Measurements from ENCODE around the gene RNF145.

DNA sequence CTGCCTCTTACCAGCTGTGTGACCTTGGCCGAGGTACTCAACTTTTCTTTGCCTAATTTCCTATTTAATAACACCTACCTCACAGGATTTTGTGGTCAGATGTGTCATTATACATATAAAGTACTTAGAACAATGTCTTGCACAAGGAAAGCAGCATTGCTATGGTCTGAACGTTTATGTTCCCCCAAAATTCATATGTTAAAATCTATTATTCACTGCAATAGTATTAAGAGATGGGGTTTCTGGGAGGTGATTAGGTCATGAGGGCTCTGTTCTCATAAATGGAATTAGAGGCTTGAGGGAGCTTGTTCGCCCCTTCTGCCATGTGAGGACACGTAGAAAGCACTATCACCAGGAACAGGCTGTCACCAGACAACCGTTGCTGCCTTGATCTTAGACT is 10.9 kb upstream of the RNF145 start:
- TF ChIP-seq, protein P1, sequence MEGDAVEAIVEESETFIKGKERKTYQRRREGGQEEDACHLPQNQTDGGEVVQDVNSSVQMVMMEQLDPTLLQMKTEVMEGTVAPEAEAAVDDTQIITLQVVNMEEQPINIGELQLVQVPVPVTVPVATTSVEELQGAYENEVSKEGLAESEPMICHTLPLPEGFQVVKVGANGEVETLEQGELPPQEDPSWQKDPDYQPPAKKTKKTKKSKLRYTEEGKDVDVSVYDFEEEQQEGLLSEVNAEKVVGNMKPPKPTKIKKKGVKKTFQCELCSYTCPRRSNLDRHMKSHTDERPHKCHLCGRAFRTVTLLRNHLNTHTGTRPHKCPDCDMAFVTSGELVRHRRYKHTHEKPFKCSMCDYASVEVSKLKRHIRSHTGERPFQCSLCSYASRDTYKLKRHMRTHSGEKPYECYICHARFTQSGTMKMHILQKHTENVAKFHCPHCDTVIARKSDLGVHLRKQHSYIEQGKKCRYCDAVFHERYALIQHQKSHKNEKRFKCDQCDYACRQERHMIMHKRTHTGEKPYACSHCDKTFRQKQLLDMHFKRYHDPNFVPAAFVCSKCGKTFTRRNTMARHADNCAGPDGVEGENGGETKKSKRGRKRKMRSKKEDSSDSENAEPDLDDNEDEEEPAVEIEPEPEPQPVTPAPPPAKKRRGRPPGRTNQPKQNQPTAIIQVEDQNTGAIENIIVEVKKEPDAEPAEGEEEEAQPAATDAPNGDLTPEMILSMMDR (IDR thresholded peaks at IDR 0.05): no peak
- no peak for TF ChIP-seq POLR2AphosphoS5 (IDR thresholded peaks at IDR 0.05)
- TF ChIP-seq EP300 (IDR thresholded peaks at IDR 0.05): no peak
- TF ChIP-seq POLR2A (IDR thresholded peaks at IDR 0.05): no peak
